ENCODE measurements around the gene ADAM12. TPM values are rescaled to one million over a fixed set of nuclear protein-coding genes. Genes with fewer than 3 reads are reported as not detected.

Gene ADAM12
- total and polyA plus RNA-seq, 10 of the 15 experiments (the other 5 are each of a cell fraction or from before 2014, with no cell fraction given) = under 0.01 to 0.62 (median 0.04) TPM; not detected in 5

DNA sequence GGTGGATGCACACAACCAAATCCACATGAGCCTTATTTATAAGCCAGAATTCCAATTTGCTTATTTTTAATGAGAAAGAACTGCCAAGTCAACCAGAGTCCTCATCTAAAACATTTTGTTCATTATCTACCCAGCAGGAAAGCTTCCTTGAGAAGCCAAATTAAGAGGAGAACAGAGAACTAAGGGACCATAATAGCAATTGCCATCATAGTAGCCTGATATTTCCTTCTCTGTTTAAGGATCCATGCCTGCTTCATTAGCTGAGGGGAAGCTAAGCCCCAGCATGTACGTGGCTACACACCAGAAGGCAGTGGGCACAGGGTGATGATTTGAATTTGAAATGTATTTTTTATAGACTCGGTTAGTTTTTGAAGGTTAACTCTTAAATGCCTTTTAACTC lies 46.8 kb downstream of the ADAM12 start:
- no TSS peak for BruUV-seq (replicated peaks)
- Histone ChIP-seq H4K20me1 (ENCODE audit: control insufficient read depth, insufficient read depth) (no peaks in the 10 kb centered on the region), H3K9ac (ENCODE audit: control insufficient read depth, insufficient read depth, low read length) (no peak overlapping the region), H3K4me2 (ENCODE audit: control insufficient read depth, insufficient read depth) (no peak overlapping the region), H3K27me3 (replicated peaks in 1 of 2; ENCODE audit: control insufficient read depth in 2 of 2, insufficient read depth in 2 of 2, low read length in 1 of 2) (no peaks in the 10 kb centered on the region), H3K79me2 (ENCODE audit: control insufficient read depth, insufficient read depth, low read length) (no peaks in the 10 kb centered on the region), H3K4me3 (no peak overlapping the region), H3K27ac (ENCODE audit: control insufficient read depth, insufficient read depth) (no peak overlapping the region), H2AFZ (ENCODE audit: control insufficient read depth, low read depth, low read length) (no peak overlapping the region), H3K9me3 (replicated peaks; ENCODE audit: control insufficient read depth, insufficient read depth, low read length) (no peaks in the 10 kb centered on the region), H3K36me3 (ENCODE audit: control insufficient read depth in 2 of 2, insufficient read depth in 2 of 2, low read length in 1 of 2) (no peaks in the 10 kb centered on the region), H3K4me1 (ENCODE audit: control insufficient read depth, insufficient read depth, low read length) (no peaks in the 10 kb centered on the region)
- ChIA-PET RAD21 (ENCODE audit: unreplicated experiment) (no interaction called here), SMC1A (ENCODE audit: uncharacterized antibody, unreplicated experiment) (no interaction called here), CTCF (no interaction called here), POLR2A (no interaction called here)
- 17% methylated on average over 2 of the region's 2 CpGs for WGBS (ENCODE audit: insufficient coverage, insufficient replicate concordance, low lambda C conversion rate, missing lambda C conversion rate)
- ATAC-seq = no peak
- no peak for FAIRE-seq
- no peak for DNase-seq (ENCODE audit: low read depth, low spot score)
- TF ChIP-seq PAX5 (IDR thresholded peaks at IDR 0.05; ENCODE audit: borderline replicate concordance, low read depth, low read length) (no peak), RBBP5 (conservative IDR thresholded peaks at IDR 0.05) (no peak), NBN (IDR thresholded peaks at IDR 0.05) (no peak), SUZ12 (IDR thresholded peaks at IDR 0.05; ENCODE audit: unreplicated experiment) (no peak), SPI1 (IDR thresholded peaks at IDR 0.05; ENCODE audit: borderline replicate concordance, insufficient read depth, low read depth, low read length) (no peak), BMI1 (IDR thresholded peaks at IDR 0.05; ENCODE audit: borderline replicate concordance) (no peak), RUNX3 (IDR thresholded peaks at IDR 0.05; ENCODE audit: low read length) (no peak), MEF2A (IDR thresholded peaks at IDR 0.05; ENCODE audit: insufficient read depth, low read depth, low read length) (no peak), YBX1 (IDR thresholded peaks at IDR 0.05) (no peak), RAD21 (IDR thresholded peaks at IDR 0.05; ENCODE audit: insufficient read depth, low read depth, low read length) (no peak), PAX8 (IDR thresholded peaks at IDR 0.05) (no peak), CBX3 (IDR thresholded peaks at IDR 0.05; ENCODE audit: borderline replicate concordance, low read depth) (no peak), SREBF2 (IDR thresholded peaks at IDR 0.05; ENCODE audit: low read length) (no peak)
- TF ChIP-seq, protein P1, sequence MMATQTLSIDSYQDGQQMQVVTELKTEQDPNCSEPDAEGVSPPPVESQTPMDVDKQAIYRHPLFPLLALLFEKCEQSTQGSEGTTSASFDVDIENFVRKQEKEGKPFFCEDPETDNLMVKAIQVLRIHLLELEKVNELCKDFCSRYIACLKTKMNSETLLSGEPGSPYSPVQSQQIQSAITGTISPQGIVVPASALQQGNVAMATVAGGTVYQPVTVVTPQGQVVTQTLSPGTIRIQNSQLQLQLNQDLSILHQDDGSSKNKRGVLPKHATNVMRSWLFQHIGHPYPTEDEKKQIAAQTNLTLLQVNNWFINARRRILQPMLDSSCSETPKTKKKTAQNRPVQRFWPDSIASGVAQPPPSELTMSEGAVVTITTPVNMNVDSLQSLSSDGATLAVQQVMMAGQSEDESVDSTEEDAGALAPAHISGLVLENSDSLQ (IDR thresholded peaks at IDR 0.05) = no peak
- TF ChIP-seq, protein P2, sequence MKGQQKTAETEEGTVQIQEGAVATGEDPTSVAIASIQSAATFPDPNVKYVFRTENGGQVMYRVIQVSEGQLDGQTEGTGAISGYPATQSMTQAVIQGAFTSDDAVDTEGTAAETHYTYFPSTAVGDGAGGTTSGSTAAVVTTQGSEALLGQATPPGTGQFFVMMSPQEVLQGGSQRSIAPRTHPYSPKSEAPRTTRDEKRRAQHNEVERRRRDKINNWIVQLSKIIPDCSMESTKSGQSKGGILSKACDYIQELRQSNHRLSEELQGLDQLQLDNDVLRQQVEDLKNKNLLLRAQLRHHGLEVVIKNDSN (IDR thresholded peaks at IDR 0.05; ENCODE audit: borderline replicate concordance, extremely low read length, insufficient read depth, low read depth, low read length) = no peak
- intact Hi-C loops (cut with micrococcal nuclease; ENCODE audit: unreplicated experiment) = no loop called here
- in situ Hi-C loops (cut with MboI) = no loop called here

All from GM12878 (cell line).